H9 (cell line): ENCODE results near the gene SLAMF1. TPM values are rescaled to one million over a fixed set of nuclear protein-coding genes. Genes with fewer than 3 reads are reported as not detected.

ENCODE experiments used
- DNase-seq: peaks from one replicate; pipeline ENCODE4 v3.0.0-alpha.2; 2017
- H2AFZ ChIP-seq: one replicate; pipeline ENCODE4 v1.6.1; 2013; ENCODE audit warnings: mild to moderate bottlenecking, low read length, control low read depth, moderate library complexity
- H2AK5ac ChIP-seq: 2 replicates; pipeline ENCODE4 v1.6.1; 2013; ENCODE audit warnings: low read length, control low read depth, mixed read lengths; ENCODE audit not compliant: insufficient read length
- H2BK120ac ChIP-seq: one replicate; pipeline ENCODE4 v1.6.1; 2013; ENCODE audit warnings: low read depth, mild to moderate bottlenecking, low read length, control low read depth, inconsistent platforms; ENCODE audit not compliant: poor library complexity, severe bottlenecking
- H2BK12ac ChIP-seq: 2 replicates; pipeline ENCODE4 v1.6.1; 2013; ENCODE audit warnings: low read length, control low read depth, mixed read lengths, low read depth; ENCODE audit not compliant: insufficient read length
- H2BK15ac ChIP-seq: 2 replicates; pipeline ENCODE4 v1.6.1; 2013; ENCODE audit warnings: low read depth, low read length, control low read depth
- H2BK20ac ChIP-seq: one replicate; pipeline ENCODE4 v1.6.1; 2013; ENCODE audit warnings: low read depth, mild to moderate bottlenecking, low read length, control low read depth, inconsistent platforms; ENCODE audit not compliant: poor library complexity, severe bottlenecking
- H2BK5ac ChIP-seq: 2 replicates; pipeline ENCODE4 v1.6.1; 2013; ENCODE audit warnings: low read length, control low read depth, mixed read lengths; ENCODE audit not compliant: insufficient read length
- H3K14ac ChIP-seq: 2 replicates; pipeline ENCODE4 v1.6.1; 2013; ENCODE audit warnings: low read length, control low read depth; ENCODE audit not compliant: insufficient read depth
- H3K18ac ChIP-seq: 2 replicates; pipeline ENCODE4 v1.6.1; 2013; ENCODE audit warnings: low read depth, mild to moderate bottlenecking, mixed read lengths, low read length, control low read depth; ENCODE audit not compliant: insufficient read length
- H3K23ac ChIP-seq: 2 replicates; pipeline ENCODE4 v1.6.1; 2013; ENCODE audit warnings: low read length, control low read depth, mixed read lengths, low read depth; ENCODE audit not compliant: insufficient read length
- H3K23me2 ChIP-seq: 2 replicates; pipeline ENCODE4 v1.6.1; 2013; ENCODE audit warnings: low read depth, mild to moderate bottlenecking, mixed read lengths, low read length, control low read depth; ENCODE audit not compliant: insufficient read length, poor library complexity, severe bottlenecking
- H3K27ac ChIP-seq: 2 replicates; pipeline ENCODE4 v1.5.1; 2013; ENCODE audit warnings: low read length, control low read depth, mixed read lengths, low read depth; ENCODE audit not compliant: insufficient read length
- H3K27me3 ChIP-seq: 2 replicates; pipeline ENCODE4 v1.6.1; 2013; ENCODE audit warnings: low read length, control low read depth, inconsistent platforms; ENCODE audit not compliant: insufficient read depth
- H3K4ac ChIP-seq: 2 replicates; pipeline ENCODE4 v1.6.1; 2013; ENCODE audit warnings: low read depth, mild to moderate bottlenecking, control low read depth, inconsistent platforms, low read length, moderate library complexity
- H3K4me1 ChIP-seq: 2 replicates; pipeline ENCODE4 v1.6.1; 2013; ENCODE audit warnings: low read length, control low read depth, inconsistent platforms; ENCODE audit not compliant: insufficient read depth
- H3K4me2 ChIP-seq: 2 replicates; pipeline ENCODE4 v1.6.1; 2013; ENCODE audit warnings: low read length, control low read depth, mixed read lengths; ENCODE audit not compliant: insufficient read length, insufficient read depth
- H3K56ac ChIP-seq: 2 replicates; pipeline ENCODE4 v1.6.1; 2013; ENCODE audit warnings: low read depth, mild to moderate bottlenecking, mixed read lengths, low read length, control low read depth; ENCODE audit not compliant: insufficient read length
- H3K79me1 ChIP-seq: 2 replicates; pipeline ENCODE4 v1.6.1; 2013; ENCODE audit warnings: low read depth, mild to moderate bottlenecking, moderate library complexity, low read length, control low read depth, inconsistent platforms; ENCODE audit not compliant: insufficient read depth, poor library complexity, severe bottlenecking
- H3K79me2 ChIP-seq: 2 replicates; pipeline ENCODE4 v1.6.1; 2013; ENCODE audit warnings: low read length, control low read depth, inconsistent platforms; ENCODE audit not compliant: insufficient read depth
- H3K9ac ChIP-seq: 2 replicates; pipeline ENCODE4 v1.6.1; 2013; ENCODE audit warnings: low read length, control low read depth, mixed read lengths; ENCODE audit not compliant: insufficient read length; ENCODE audit errors: extremely low read depth
- H3K9me3 ChIP-seq: one replicate; pipeline ENCODE4 v1.6.1; 2013; ENCODE audit warnings: low read depth, low read length, inconsistent platforms; ENCODE audit not compliant: control insufficient read depth
- H3T11ph ChIP-seq: one replicate; pipeline ENCODE4 v1.6.1; 2013; ENCODE audit warnings: mild to moderate bottlenecking, low read length, control low read depth, inconsistent platforms
- H4K20me1 ChIP-seq: one replicate; pipeline ENCODE4 v1.6.1; 2013; ENCODE audit not compliant: control insufficient read depth, insufficient read length, insufficient read depth
- H4K5ac ChIP-seq: 2 replicates; pipeline ENCODE4 v1.6.1; 2013; ENCODE audit warnings: low read depth, mild to moderate bottlenecking, mixed read lengths, low read length, control low read depth; ENCODE audit not compliant: insufficient read length
- H4K8ac ChIP-seq: replicated peaks from 2 replicates; pipeline ENCODE4 v1.6.1; 2013; ENCODE audit warnings: low read length, control low read depth, mixed read lengths, low read depth; ENCODE audit not compliant: insufficient read length
- H4K91ac ChIP-seq: 2 replicates; pipeline ENCODE4 v1.6.1; 2013; ENCODE audit warnings: low read depth, mild to moderate bottlenecking, moderate library complexity, mixed read lengths, low read length, control low read depth; ENCODE audit not compliant: insufficient read length
- H3K27ac Mint-ChIP-seq, 3 experiments: 2 replicates in 2 of 3; 3 replicates in 1 of 3; pipeline ENCODE4 v1.8.0; 2020 to 2021; ENCODE audit warnings: mixed read lengths in 3 of 3, mild to moderate bottlenecking in 1 of 3, moderate library complexity in 1 of 3
- H3K27me3 Mint-ChIP-seq: 2 replicates; pipeline ENCODE4 v1.8.0; 2021; ENCODE audit warnings: low read depth, mild to moderate bottlenecking, moderate library complexity, mixed read lengths
- H3K36me3 Mint-ChIP-seq, 3 experiments: 2 replicates in 2 of 3; 3 replicates in 1 of 3; pipeline ENCODE4 v1.8.0; 2020 to 2021; ENCODE audit warnings: low read depth in 3 of 3, mixed read lengths in 3 of 3; ENCODE audit not compliant: insufficient read depth in 1 of 3
- H3K4me1 Mint-ChIP-seq, 2 experiments: 2 replicates each; pipeline ENCODE4 v1.8.0; 2020; ENCODE audit warnings: mixed read lengths in 2 of 2
- H3K4me3 Mint-ChIP-seq, 2 experiments: 2 replicates in 1 of 2; 3 replicates in 1 of 2; pipeline ENCODE4 v1.8.0; 2020 to 2021; ENCODE audit warnings: mild to moderate bottlenecking in 2 of 2, mixed read lengths in 2 of 2, moderate library complexity in 1 of 2
- H3K9me3 Mint-ChIP-seq, 2 experiments: 2 replicates in 1 of 2; 3 replicates in 1 of 2; pipeline ENCODE4 v1.8.0; 2020; ENCODE audit warnings: mild to moderate bottlenecking in 2 of 2, mixed read lengths in 2 of 2, moderate library complexity in 1 of 2
- WGBS: extraction: QIAGEN DNeasy Blood & Tissue Kit; methylation state at CpG from one replicate; pipeline ENCODE4 v1.1.7; 2013; ENCODE audit warnings: missing lambda C conversion rate, low lambda C conversion rate, mixed read lengths; ENCODE audit not compliant: insufficient read length; ENCODE audit errors: extremely low coverage; 5-methylcytosine and 5-hydroxymethylcytosine counted together
- total RNA-seq: library from RNA; stranded (reverse); gene quantifications from 2 replicates; pipeline ENCODE4 v1.2.1, GENCODE V29; 2021
- TF ChIP-seq, protein P1 (sequence below): fragments of 200-600 bp; sonication (generic); conservative IDR thresholded peaks from 3 replicates; pipeline ENCODE4 v1.8.0; 2021; ENCODE audit warnings: antibody characterized with exemption, mild to moderate bottlenecking

The SLAMF1 gene
- total RNA-seq, 1 experiment from 2014 or later: not detected

DNA sequence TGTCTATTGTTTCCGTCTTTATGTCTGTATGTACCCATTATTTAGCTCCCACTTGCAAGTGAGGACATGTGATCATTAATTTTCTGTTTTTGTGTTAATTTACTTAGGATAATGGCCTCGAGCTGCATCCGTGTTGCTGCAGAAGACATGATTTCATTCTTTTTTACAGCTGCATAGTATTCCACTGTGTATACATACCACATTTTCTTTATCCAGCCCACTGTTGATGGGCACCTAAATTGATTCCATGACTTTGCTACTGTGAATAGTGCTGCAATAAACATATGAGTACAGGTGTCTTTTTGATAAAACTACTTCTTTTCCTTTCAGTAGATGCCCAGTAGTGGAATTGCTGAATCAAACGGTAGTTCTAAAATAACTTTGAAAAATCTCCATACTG, 12.7 kb upstream of the SLAMF1 start:
- H3K4ac ChIP-seq: no peak overlapping the region
- no peak overlapping the region for H2BK120ac ChIP-seq
- no peak overlapping the region for H3K9ac ChIP-seq
- H2BK15ac ChIP-seq: no peak overlapping the region
- H2AK5ac ChIP-seq: no peak overlapping the region
- H3K18ac ChIP-seq: no peak overlapping the region
- H3K23ac ChIP-seq: no peak overlapping the region
- Mint-ChIP-seq H3K9me3 (peaks cover 5 to 8% of the 10 kb centered on the region in 2 experiments; a peak in 4 of 5 replicates), H3K4me3 (no peak overlapping the region), H3K27ac (no peak overlapping the region), H3K36me3 (peaks cover 2 to 15% (median 4%) of the 10 kb centered on the region in 3 experiments; a peak in 5 of 7 replicates), H3K27me3 (no peaks in the 10 kb centered on the region), H3K4me1 (peaks cover 14 to 33% of the 10 kb centered on the region in 2 experiments)
- H4K20me1 ChIP-seq: no peaks in the 10 kb centered on the region
- H4K8ac ChIP-seq: no peak overlapping the region
- TF ChIP-seq, protein P1, sequence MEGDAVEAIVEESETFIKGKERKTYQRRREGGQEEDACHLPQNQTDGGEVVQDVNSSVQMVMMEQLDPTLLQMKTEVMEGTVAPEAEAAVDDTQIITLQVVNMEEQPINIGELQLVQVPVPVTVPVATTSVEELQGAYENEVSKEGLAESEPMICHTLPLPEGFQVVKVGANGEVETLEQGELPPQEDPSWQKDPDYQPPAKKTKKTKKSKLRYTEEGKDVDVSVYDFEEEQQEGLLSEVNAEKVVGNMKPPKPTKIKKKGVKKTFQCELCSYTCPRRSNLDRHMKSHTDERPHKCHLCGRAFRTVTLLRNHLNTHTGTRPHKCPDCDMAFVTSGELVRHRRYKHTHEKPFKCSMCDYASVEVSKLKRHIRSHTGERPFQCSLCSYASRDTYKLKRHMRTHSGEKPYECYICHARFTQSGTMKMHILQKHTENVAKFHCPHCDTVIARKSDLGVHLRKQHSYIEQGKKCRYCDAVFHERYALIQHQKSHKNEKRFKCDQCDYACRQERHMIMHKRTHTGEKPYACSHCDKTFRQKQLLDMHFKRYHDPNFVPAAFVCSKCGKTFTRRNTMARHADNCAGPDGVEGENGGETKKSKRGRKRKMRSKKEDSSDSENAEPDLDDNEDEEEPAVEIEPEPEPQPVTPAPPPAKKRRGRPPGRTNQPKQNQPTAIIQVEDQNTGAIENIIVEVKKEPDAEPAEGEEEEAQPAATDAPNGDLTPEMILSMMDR: no peak
- H2BK12ac ChIP-seq: no peak overlapping the region
- H3K14ac ChIP-seq: no peak overlapping the region
- no peaks in the 10 kb centered on the region for H3K9me3 ChIP-seq
- WGBS: no CpG with 5 or more reads among the region's 4 CpGs
- H3K4me2 ChIP-seq: no peak overlapping the region
- no peaks in the 10 kb centered on the region for H3K23me2 ChIP-seq
- no peak overlapping the region for H4K91ac ChIP-seq
- peaks cover 2% of the 10 kb centered on the region; the same call in 1 of the 2 replicates for H3K4me1 ChIP-seq
- H2BK5ac ChIP-seq: no peak overlapping the region
- no peak overlapping the region for H3T11ph ChIP-seq
- H3K79me1 ChIP-seq: no peaks in the 10 kb centered on the region
- H3K79me2 ChIP-seq: no peaks in the 10 kb centered on the region
- no peak for DNase-seq
- no peak overlapping the region for H2BK20ac ChIP-seq
- no peak overlapping the region for H3K56ac ChIP-seq
- no peak overlapping the region for H2AFZ ChIP-seq
- H3K27ac ChIP-seq: no peak overlapping the region
- H4K5ac ChIP-seq: no peak overlapping the region
- H3K27me3 ChIP-seq: no peaks in the 10 kb centered on the region
